Heart right ventricle (tissue), 16 donors: ENCODE measurements around the gene CLEC20A. TPM values are rescaled to one million over a fixed set of nuclear protein-coding genes. Genes with fewer than 3 reads are reported as not detected.
A peak's percentile ranks its signal among the peaks of the same experiment; 100 is the strongest.

Source experiments
- ATAC-seq, 8 donors: fragments of 200-7000 bp; cut with Tn5 transposase; one replicate each; pipeline ENCODE4 v1.9.1; 2020; ENCODE audit warnings: mild to moderate bottlenecking in 8 of 8, moderate library complexity in 8 of 8, moderate number of reproducible peaks in 1 of 8
- DNase-seq, 2 donors: peaks; one replicate each; pipeline ENCODE4 v3.0.0-alpha.2; 2020
- H3K27ac ChIP-seq, 10 donors: fragments of 200-600 bp; sonication (generic) in 2 of 10; one replicate each; pipeline versions ENCODE4 v1.5.0 to v1.8.0; 2020 to 2022; ENCODE audit warnings: mild to moderate bottlenecking in 3 of 10
- H3K27me3 ChIP-seq, 7 donors: fragments of 200-600 bp; one replicate each; pipeline ENCODE4 v1.8.0; 2021 to 2022; ENCODE audit warnings: mild to moderate bottlenecking in 2 of 7
- H3K36me3 ChIP-seq, 9 donors: fragments of 200-600 bp; sonication (generic) in 1 of 9; one replicate each; pipeline versions ENCODE4 v1.5.0 to v1.8.0; 2020 to 2022; ENCODE audit warnings: mild to moderate bottlenecking in 2 of 9
- H3K4me1 ChIP-seq, 9 donors: fragments of 200-600 bp; sonication (generic) in 1 of 9; one replicate each; pipeline versions ENCODE4 v1.5.0 to v1.8.0; 2020 to 2022; ENCODE audit warnings: mild to moderate bottlenecking in 4 of 9
- H3K4me3 ChIP-seq, 10 donors: fragments of 200-600 bp; sonication (generic) in 2 of 10; one replicate each; pipeline versions ENCODE4 v1.5.0 to v1.8.0; 2020 to 2022; ENCODE audit warnings: mild to moderate bottlenecking in 7 of 10, moderate library complexity in 2 of 10
- H3K9me3 ChIP-seq, 11 donors: fragments of 200-600 bp in 10 of 11; sonication (generic) in 2 of 11; one replicate each; pipeline versions ENCODE4 v1.5.0 to v1.8.0; 2013 to 2022; ENCODE audit warnings: mild to moderate bottlenecking in 2 of 11, control low read depth in 1 of 11, moderate library complexity in 1 of 11
- CTCF ChIP-seq, 9 donors: fragments of 200-600 bp; sonication (generic) in 2 of 9; IDR thresholded peaks; one replicate each; pipeline versions ENCODE4 v1.5.0 to v1.8.0; 2021 to 2022; ENCODE audit warnings: antibody characterized with exemption in 9 of 9, mild to moderate bottlenecking in 5 of 9, moderate library complexity in 1 of 9
- WGBS, 2 donors: extraction: QIAGEN DNeasy Blood & Tissue Kit; methylation state at CpG; one replicate each; pipeline ENCODE4 v1.1.7; 2013; ENCODE audit warnings: inconsistent platforms in 1 of 2; 5-methylcytosine and 5-hydroxymethylcytosine counted together
- intact Hi-C, 10 donors: fragments of 100-400 bp; cut with DNase I; formaldehyde crosslinking; loops; one replicate each; pipeline versions ENCODE4 v1.11.1 to v1.14.2; 2022
- polyA plus RNA-seq, 2 donors: library from polyadenylated mRNA; stranded (reverse); fragments of 200-250 nt; gene quantifications; one replicate each; pipeline ENCODE4 v1.2.3, GENCODE V29; 2013
- total RNA-seq, 10 donors: library from RNA; stranded (reverse); fragmentation: NEBNext Ultra II Directional in 3 of 10; extraction: Animal tissue kit (Norgen Biotek cat#: 25700) in 3 of 10; gene quantifications; one replicate each; pipeline versions ENCODE4 v1.2.1 to v1.2.4, GENCODE V29; 2021 to 2023
- donor health status: Arrhythmogenic right ventricular cardiomyopathy.
- donor health status: ischemic (EF 13 %, LVEDD 7.1; RV severe dilation, severe dysfunction).
- donor health status: healthy with polysubstance abuse.
- donor health status: DM: no; HTN: yes; CAD: no.
- donor health status: DM: no; HTN: no; CAD: no.
- donor health status: ischemic (EF 25% LVEDD 6.9; RV normal size, moderate dysfunction).
- donor health status: ischemic (EF 25% LVEDD 5.7; RV mildly dilated, moderate dysfunction).
- donor health status: healthy.
- donor health status: DM: yes; HTN: yes; CAD: no.
- donor health status: Ischemic cardiomyopathy.
- donor health status: ischemic (EF 35%, LVEDD 5.7; RV mildly dilated, moderate dysfunction).
- donor health status: nonischemic (EF 11% LVEDD 7.7; RV severe dilation, severe dysfunction).
- donor health status: DM: yes; HTN: yes; CAD: no.
- donor health status: PGD.
- donor health status: ischemic (EF 29% LVEDD 5.4; RV normal size, mild dysfunction).
- donor health status: nonischemic (EF 23%, LVEDD 6.1; RV moderate dilation, normal function).

Gene CLEC20A
- total and polyA plus RNA-seq, 12 donors = not detected

- WGBS, 2 donors = 88 to 91% methylated on average over 16 of the region's 16 CpGs
- no peak for DNase-seq
Observed at GRCh38 chr1:178498896-178499675, 2.3 kb upstream of the CLEC20A start.

GRCh38 chr1:178497903-178498478 is 1.2 kb upstream of the CLEC20A start:
- no peaks in the 10 kb centered on the region for H3K27me3 ChIP-seq
- ATAC-seq (no peak), DNase-seq (no peak)
- intact Hi-C loops = loop anchor here in 1 of 10 donors (10.0 kb wide), 1 partner anchor 193 kb away; no protein-coding TSS in a partner anchor
- H3K4me1 ChIP-seq = peaks cover 0 to 12% (median 0%) of the 10 kb centered on the region in 9 donors
- no peaks in the 10 kb centered on the region for H3K9me3 ChIP-seq
- 92% methylated on average over 7 of the region's 7 CpGs for WGBS, 2 donors
- H3K27ac ChIP-seq = no peak overlapping the region
- no peak for TF ChIP-seq CTCF (IDR thresholded peaks at IDR 0.05)
- H3K36me3 ChIP-seq = no peaks in the 10 kb centered on the region
- H3K4me3 ChIP-seq = no peak overlapping the region

More at GRCh38 chr1:178498896-178499675, 2.3 kb upstream of the CLEC20A start:
- H3K27ac ChIP-seq = no peak overlapping the region
- H3K36me3 ChIP-seq = no peaks in the 10 kb centered on the region
- peaks cover 0 to 12% (median 0%) of the 10 kb centered on the region in 9 donors for H3K4me1 ChIP-seq
- H3K4me3 ChIP-seq = no peak overlapping the region
- no peaks in the 10 kb centered on the region for H3K27me3 ChIP-seq
- TF ChIP-seq CTCF (IDR thresholded peaks at IDR 0.05) = no peak
- no peak for ATAC-seq
- H3K9me3 ChIP-seq = no peaks in the 10 kb centered on the region
- intact Hi-C loops = loop anchor here in 1 of 10 donors (10.0 kb wide), 1 partner anchor 194 kb away; no protein-coding TSS in a partner anchor

- H3K27ac ChIP-seq = no peak overlapping the region
- 91 to 92% methylated on average over 16 of the region's 16 CpGs for WGBS, 2 donors
- no peak for ATAC-seq
- H3K9me3 ChIP-seq = no peaks in the 10 kb centered on the region
- no peak for TF ChIP-seq CTCF (IDR thresholded peaks at IDR 0.05)
- H3K4me1 ChIP-seq = peaks cover 0 to 12% (median 0%) of the 10 kb centered on the region in 9 donors
- H3K4me3 ChIP-seq = no peak overlapping the region
- DNase-seq = no peak
- intact Hi-C loops = loop anchor here in 1 of 10 donors (10.0 kb wide), 1 partner anchor 191 kb away; no protein-coding TSS in a partner anchor
- no peaks in the 10 kb centered on the region for H3K27me3 ChIP-seq
- no peaks in the 10 kb centered on the region for H3K36me3 ChIP-seq
Observed at GRCh38 chr1:178495741-178496409, 889 bp downstream of the CLEC20A start.

GRCh38 chr1:178495158-178495557 is 1.6 kb downstream of the CLEC20A start:
- no peak for TF ChIP-seq CTCF (IDR thresholded peaks at IDR 0.05)
- Histone ChIP-seq H3K9me3 (no peaks in the 10 kb centered on the region), H3K36me3 (no peaks in the 10 kb centered on the region), H3K27ac (no peak overlapping the region), H3K4me3 (no peak overlapping the region), H3K27me3 (no peaks in the 10 kb centered on the region), H3K4me1 (peaks cover 0 to 8% (median 0%) of the 10 kb centered on the region in 9 donors)
- no peak for DNase-seq
- intact Hi-C loops = loop anchor here in 1 of 10 donors (10.0 kb wide), 1 partner anchor 190 kb away; no protein-coding TSS in a partner anchor
- ATAC-seq = peak in 3 of 8 donors; percentile 38 to 48 (median 44)
- 78 to 88% methylated on average over 1 of the region's 1 CpG for WGBS, 2 donors
